ENCODE data around the gene IGHMBP2. TPM values are rescaled to one million over a fixed set of nuclear protein-coding genes. Genes with fewer than 3 reads are reported as not detected.

IGHMBP2 gene
- total RNA-seq, 1 experiment from 2014 or later, result 19.3 TPM

GRCh38 chr11:68868221-68868835 lies 35.4 kb upstream of the IGHMBP2 start:
- no peaks in the 10 kb centered on the region for H4K20me1 ChIP-seq (ENCODE audit: insufficient read depth)
- H3K4me1 ChIP-seq (ENCODE audit: control insufficient read depth in 1 of 2, insufficient read depth in 2 of 2, low read length in 2 of 2), result peaks cover 3 to 17% of the 10 kb centered on the region in 2 experiments; a peak in 3 of 4 replicates
- H3K79me2 ChIP-seq (ENCODE audit: insufficient read depth, low read length), result no peaks in the 10 kb centered on the region
- CTCF ChIA-PET, result no interaction called here
- H3K4me3 ChIP-seq (replicated peaks in 1 of 2; ENCODE audit: low read depth in 1 of 2, low read length in 2 of 2), result no peak overlapping the region
- H2AFZ ChIP-seq (ENCODE audit: low read depth, low read length, poor library complexity, severe bottlenecking), result no peak overlapping the region
- no TSS peak for BruUV-seq (replicated peaks)
- RAD21 ChIA-PET (ENCODE audit: low non-redundant PET in 1 of 2, low total read pairs in 2 of 2, uncharacterized antibody in 2 of 2, unreplicated experiment in 2 of 2), result no interaction called here
- no peak overlapping the region for H3K4me2 ChIP-seq (ENCODE audit: low read length)
- POLR2A ChIA-PET, result no interaction called here
- no peaks in the 10 kb centered on the region for H3K9me2 ChIP-seq (ENCODE audit: insufficient read depth)
- ATAC-seq (no peak), DNase-seq (ENCODE audit: low read depth, low spot score) (no peak)
- no peaks in the 10 kb centered on the region for H3K36me3 ChIP-seq (ENCODE audit: control insufficient read depth in 1 of 2, insufficient read depth in 2 of 2, low read length in 2 of 2)
- no peak for TF ChIP-seq REST (IDR thresholded peaks at IDR 0.05; ENCODE audit: low read depth)
- TF ChIP-seq, protein P1, sequence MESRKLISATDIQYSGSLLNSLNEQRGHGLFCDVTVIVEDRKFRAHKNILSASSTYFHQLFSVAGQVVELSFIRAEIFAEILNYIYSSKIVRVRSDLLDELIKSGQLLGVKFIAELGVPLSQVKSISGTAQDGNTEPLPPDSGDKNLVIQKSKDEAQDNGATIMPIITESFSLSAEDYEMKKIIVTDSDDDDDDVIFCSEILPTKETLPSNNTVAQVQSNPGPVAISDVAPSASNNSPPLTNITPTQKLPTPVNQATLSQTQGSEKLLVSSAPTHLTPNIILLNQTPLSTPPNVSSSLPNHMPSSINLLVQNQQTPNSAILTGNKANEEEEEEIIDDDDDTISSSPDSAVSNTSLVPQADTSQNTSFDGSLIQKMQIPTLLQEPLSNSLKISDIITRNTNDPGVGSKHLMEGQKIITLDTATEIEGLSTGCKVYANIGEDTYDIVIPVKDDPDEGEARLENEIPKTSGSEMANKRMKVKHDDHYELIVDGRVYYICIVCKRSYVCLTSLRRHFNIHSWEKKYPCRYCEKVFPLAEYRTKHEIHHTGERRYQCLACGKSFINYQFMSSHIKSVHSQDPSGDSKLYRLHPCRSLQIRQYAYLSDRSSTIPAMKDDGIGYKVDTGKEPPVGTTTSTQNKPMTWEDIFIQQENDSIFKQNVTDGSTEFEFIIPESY (IDR thresholded peaks at IDR 0.05; ENCODE audit: extremely low read depth, insufficient replicate concordance, low read length), result no peak
- TF ChIP-seq CEBPB (IDR thresholded peaks at IDR 0.05; ENCODE audit: low read depth), result no peak
- TF ChIP-seq SP1 (IDR thresholded peaks at IDR 0.05; ENCODE audit: low read depth), result no peak
- TF ChIP-seq JUND (IDR thresholded peaks at IDR 0.05), result no peak
- no peak for TF ChIP-seq EZH2phosphoT487 (IDR thresholded peaks at IDR 0.05; ENCODE audit: borderline replicate concordance)
- no peak for TF ChIP-seq ZFX (IDR thresholded peaks at IDR 0.05)
- no peak for TF ChIP-seq ZNF274 (IDR thresholded peaks at IDR 0.05; ENCODE audit: low read depth, low read length)
- no peak for TF ChIP-seq CBX3 (IDR thresholded peaks at IDR 0.05; ENCODE audit: low read depth)
- no peak for TF ChIP-seq YY1 (IDR thresholded peaks at IDR 0.05; ENCODE audit: extremely low read depth, insufficient replicate concordance, low read depth, low read length)
- intact Hi-C loops (cut with micrococcal nuclease), result no loop called here
- no peak overlapping the region for H3K27ac ChIP-seq (ENCODE audit: low read depth, low read length)
- H3K27me3 ChIP-seq (ENCODE audit: insufficient read depth, low read length), result 0 out of 2 replicates have a peak, but pooled peaks cover 2% of the 10 kb centered on the region
- no peak overlapping the region for H3K9ac ChIP-seq (ENCODE audit: low read length)
- H3K9me3 ChIP-seq (ENCODE audit: control insufficient read depth in 1 of 2, insufficient read depth in 1 of 2, low read depth in 1 of 2, low read length in 2 of 2), result peaks cover 4 to 9% of the 10 kb centered on the region in 2 experiments; a peak in 1 of 4 replicates

Data from HCT116 (cell line).